Stimulated activated CD4-positive, alpha-beta T cell treated with anti-CD3 and anti-CD28 coated beads, Interleukin-2, amount 100 ng/mL, for 48 hours (primary cell): Measurements from ENCODE around the gene ADAM22.
"Not testable (repeated sequence)": the region's sequence is repeated elsewhere in the genome, so short reads cannot be mapped to it uniquely, and the experiment has no call there.

Experiments
- DNase-seq, 2 donors: peaks; one replicate each; pipeline ENCODE4 v3.0.0-alpha.2; 2020

ADAM22 gene, protein sequence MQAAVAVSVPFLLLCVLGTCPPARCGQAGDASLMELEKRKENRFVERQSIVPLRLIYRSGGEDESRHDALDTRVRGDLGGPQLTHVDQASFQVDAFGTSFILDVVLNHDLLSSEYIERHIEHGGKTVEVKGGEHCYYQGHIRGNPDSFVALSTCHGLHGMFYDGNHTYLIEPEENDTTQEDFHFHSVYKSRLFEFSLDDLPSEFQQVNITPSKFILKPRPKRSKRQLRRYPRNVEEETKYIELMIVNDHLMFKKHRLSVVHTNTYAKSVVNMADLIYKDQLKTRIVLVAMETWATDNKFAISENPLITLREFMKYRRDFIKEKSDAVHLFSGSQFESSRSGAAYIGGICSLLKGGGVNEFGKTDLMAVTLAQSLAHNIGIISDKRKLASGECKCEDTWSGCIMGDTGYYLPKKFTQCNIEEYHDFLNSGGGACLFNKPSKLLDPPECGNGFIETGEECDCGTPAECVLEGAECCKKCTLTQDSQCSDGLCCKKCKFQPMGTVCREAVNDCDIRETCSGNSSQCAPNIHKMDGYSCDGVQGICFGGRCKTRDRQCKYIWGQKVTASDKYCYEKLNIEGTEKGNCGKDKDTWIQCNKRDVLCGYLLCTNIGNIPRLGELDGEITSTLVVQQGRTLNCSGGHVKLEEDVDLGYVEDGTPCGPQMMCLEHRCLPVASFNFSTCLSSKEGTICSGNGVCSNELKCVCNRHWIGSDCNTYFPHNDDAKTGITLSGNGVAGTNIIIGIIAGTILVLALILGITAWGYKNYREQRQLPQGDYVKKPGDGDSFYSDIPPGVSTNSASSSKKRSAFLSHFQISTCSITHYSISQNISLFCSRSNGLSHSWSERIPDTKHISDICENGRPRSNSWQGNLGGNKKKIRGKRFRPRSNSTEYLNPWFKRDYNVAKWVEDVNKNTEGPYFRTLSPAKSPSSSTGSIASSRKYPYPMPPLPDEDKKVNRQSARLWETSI

GRCh38 chr7:87933953-87934698, at the start of gene ADAM22:
Gene ADAM22 (plus strand): TSS chr7:87934251. CDS start chr7:87934466, 215 bp downstream.
- DNase-seq, result peak; percentile 65 to 69

DNA sequence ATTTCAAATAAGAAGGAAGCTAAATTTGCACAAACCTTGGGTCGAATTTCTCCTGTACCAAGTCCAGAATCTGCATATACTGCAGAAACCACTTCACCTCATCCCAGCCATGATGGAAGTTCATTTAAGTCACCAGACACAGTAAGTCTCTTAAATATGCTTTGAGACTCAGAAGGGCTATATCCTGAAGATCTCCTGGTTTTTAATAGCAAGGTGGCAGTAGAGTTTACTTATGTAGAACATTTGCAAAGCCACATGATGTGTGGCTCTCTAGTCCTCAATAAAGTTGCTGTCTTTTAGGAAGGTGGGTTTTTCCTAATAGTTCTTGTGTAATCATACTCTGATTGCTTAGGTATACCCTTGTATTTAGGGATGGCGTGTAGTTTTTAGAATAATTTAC, 49.0 kb upstream of the ADAM22 start:
- DNase-seq, result no peak

DNA sequence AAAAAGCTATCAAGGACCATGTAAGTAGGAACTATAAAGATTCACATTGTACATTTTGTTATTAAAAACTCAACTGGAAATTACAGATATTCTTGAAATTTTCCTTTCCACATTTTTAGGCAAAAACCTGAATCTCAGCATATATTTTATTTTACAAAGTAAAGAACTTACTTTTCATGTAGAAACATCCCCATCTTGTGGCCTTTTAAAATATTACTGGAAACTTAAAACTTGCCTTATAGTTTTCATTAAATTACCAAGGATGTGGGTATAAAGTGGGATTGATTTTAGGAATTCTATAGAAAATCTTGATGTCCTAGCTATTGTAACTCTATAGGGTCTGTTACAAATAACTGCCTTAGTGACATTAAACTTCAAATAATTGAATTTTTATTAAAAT, 47.2 kb upstream of the ADAM22 start:
- no peak for DNase-seq

- no peak for DNase-seq
Observed at GRCh38 chr7:87895363-87895762, 38.7 kb upstream of the ADAM22 start.

GRCh38 chr7:87899255-87899654, 34.8 kb upstream of the ADAM22 start:
- DNase-seq, result no peak

DNA sequence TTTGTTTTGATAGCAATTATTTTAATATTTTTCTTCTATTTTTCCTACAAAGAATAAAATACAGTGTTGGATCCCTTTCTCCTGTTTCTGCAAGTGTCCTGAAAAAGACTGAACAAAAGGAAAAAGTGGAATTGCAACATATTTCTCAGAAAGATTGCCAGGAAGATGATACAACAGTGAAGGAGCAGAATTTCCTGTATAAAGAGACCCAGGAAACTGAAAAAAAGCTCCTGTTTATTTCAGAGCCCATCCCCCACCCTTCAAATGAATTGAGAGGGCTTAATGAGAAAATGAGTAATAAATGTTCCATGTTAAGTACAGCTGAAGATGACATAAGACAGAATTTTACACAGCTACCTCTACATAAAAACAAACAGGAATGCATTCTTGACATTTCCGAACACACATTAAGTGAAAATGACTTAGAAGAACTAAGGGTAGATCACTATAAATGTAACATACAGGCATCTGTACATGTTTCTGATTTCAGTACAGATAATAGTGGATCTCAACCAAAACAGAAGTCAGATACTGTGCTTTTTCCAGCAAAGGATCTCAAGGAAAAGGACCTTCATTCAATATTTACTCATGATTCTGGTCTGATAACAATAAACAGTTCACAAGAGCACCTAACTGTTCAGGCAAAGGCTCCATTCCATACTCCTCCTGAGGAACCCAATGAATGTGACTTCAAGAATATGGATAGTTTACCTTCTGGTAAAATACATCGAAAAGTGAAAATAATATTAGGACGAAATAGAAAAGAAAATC, 26.7 kb upstream of the ADAM22 start:
- DNase-seq, result not testable (repeated sequence)

DNA sequence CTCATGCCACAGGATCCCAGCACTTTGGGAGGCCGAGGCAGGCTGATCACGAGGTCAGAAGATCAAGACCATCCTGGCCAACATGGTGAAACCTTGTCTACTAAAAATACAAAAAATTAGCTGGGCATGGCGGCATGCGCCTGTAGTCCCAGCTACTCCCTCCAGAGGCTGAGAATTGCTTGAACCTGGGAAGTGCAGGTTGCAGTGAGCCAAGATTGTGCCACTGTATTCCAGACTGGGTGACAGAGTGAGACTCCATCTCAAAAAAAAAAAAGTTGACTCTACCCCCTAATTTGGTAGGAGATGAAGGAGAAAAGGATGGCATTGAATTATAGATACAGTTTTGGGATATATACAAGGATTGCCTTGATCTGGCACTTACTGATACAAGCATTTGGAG, 25.2 kb upstream of the ADAM22 start:
- DNase-seq, result not testable (repeated sequence)

- no peak for DNase-seq
Observed at GRCh38 chr7:87912121-87912520, 21.9 kb upstream of the ADAM22 start.

DNA sequence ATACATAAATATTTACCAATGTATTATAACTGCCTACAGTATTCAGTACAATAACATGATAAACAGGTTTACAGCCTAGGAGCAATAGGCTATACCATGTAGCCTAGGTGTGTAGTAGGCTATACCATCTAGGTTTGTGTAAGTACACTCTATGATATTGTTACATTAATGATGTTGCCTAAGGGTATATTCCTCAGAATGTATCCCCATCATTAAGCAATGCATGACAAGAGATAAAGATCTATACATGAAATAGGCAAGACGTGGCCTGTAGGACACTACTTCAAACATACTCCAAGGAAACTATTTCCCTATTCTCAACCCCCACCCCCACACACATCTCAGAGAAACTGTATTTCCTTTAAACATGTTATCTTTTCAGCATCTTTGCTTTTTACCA, 15.3 kb upstream of the ADAM22 start:
- DNase-seq, result no peak

GRCh38 chr7:87919875-87920274, 14.2 kb upstream of the ADAM22 start:
- DNase-seq, result no peak

GRCh38 chr7:87920578-87920977, 13.5 kb upstream of the ADAM22 start:
- no peak for DNase-seq

DNA sequence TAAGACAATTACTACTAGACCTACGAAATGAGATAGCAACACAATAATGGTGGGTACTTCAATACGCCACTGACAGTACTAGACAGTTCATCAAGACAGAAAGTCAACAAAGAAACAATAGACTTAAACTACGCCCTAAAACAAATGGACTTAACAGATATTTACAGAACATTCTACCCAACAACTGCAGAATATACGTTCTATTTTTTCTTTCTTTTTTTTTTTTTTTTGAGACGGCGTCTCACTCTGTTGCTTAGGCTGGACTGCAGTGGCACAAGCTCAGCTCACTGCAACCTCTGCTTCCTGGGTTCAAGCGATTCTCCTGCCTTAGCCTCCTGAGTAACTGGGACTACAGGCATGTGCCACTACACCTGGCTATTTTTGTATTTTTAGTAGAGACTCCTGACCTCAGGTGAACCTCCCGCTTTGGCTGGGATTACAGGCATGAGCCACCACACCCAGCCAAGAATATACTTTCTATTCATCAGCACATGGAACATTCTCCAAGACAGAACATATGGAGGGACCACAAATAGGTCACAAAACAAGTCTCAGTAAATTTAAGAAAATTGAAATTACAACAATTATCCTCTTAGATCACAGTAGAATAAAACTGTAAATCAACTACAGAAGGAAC, 11.2 kb upstream of the ADAM22 start:
- DNase-seq, result not testable (repeated sequence)

- DNase-seq, result no peak
Observed at GRCh38 chr7:87926581-87927461, 7.2 kb upstream of the ADAM22 start.

DNA sequence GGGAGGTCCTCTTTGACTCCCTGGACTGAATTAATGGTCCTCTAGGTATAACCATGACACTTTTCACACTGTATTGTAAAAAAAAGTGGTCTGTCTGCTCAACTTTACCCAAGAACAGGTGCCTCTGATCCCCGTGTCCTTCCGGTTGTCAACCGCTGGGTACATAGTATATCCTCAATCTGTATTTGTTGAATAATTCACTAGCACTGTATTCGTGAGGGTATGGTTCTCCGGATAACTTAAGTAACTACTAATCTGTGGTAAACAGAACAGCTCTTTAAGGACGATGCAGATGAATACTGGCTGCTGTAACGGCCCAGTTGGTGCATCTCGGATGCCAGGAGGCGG, 472 bp upstream of the ADAM22 start:
- no peak for DNase-seq

- DNase-seq, result no peak
Observed at GRCh38 chr7:87934699-87935383, 790 bp downstream of the ADAM22 start.

- DNase-seq, result no peak
Observed at GRCh38 chr7:87935384-87935706, 1.3 kb downstream of the ADAM22 start.

DNA sequence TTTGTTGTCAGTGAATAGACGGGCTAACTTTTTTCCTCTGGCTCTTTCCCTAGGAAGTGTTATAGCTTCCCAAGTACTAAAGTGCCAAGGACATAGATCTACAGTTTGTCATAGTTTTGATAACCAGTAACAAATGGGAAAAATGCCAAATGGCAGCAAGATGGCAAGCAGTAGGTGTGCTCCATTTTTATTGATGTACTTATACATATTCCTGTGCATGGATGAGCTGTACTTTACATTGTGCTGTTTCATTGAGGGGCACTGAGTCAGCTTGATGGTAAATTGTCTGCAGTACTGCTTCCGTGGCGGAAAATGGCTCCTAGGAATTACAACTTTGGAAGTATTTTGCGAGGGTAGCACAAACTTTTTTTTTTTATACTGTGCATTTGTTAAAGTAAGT, 7.1 kb downstream of the ADAM22 start:
- no peak for DNase-seq

DNA sequence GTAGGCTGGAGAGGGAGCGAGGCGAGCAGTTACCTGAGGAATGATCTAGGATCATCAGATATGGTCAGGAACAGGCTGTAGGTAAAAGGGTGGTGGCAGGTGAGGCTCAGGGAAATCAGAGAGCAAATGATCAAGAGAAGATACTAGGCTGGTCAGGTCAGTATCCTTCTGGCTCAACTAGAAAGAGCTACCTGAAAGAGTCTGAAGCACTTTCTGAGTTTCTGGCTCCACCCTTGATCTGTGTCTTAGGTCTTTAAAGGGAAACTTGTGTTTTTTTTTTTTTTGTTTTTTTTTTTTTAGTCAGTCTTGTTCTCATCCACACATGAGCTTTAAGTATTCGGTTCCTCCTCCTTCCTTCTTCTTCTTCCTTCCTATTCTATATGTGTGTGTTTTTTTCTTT, 10.5 kb downstream of the ADAM22 start:
- DNase-seq, result no peak

- DNase-seq, result not testable (repeated sequence)
Observed at GRCh38 chr7:87945926-87946325, 11.9 kb downstream of the ADAM22 start.

- DNase-seq, result no peak
Observed at GRCh38 chr7:87948371-87948770, 14.3 kb downstream of the ADAM22 start.
